GM18505 (cell line): ENCODE results near the gene FGF1.

Experiments used
- ATAC-seq: cut with Tn5 transposase; IDR thresholded peaks from one replicate; pipeline ENCODE4 v1.9.1; 2021; ENCODE audit not compliant: unreplicated experiment
- POLR2A ChIP-seq: IDR thresholded peaks from 4 replicates; pipeline ENCODE4 v1.6.1; 2011; ENCODE audit warnings: borderline replicate concordance; ENCODE audit not compliant: insufficient read depth, insufficient read length; ENCODE audit errors: extremely low read depth

Gene FGF1

DNA sequence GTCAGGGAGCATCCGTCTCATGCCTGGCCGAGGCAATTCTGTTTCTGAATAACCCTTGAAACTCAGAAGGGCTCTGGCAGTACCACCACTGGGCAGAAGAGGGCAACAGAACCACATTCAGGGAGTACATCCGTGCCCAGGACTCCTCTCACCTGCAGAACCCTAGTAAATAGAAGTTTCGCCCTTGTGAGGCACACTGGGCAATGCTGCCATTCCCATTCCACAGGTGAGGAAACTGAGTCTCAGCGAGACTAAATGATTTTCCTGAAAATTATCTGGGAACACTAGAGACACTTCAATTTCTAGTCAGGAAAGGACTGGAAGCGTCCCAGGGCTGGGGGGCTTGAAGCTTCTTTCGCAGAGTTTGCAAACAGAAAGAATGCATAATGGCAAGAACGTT is 74.7 kb downstream of the FGF1 start:
- no peak for TF ChIP-seq POLR2A
- ATAC-seq, result no peak

DNA sequence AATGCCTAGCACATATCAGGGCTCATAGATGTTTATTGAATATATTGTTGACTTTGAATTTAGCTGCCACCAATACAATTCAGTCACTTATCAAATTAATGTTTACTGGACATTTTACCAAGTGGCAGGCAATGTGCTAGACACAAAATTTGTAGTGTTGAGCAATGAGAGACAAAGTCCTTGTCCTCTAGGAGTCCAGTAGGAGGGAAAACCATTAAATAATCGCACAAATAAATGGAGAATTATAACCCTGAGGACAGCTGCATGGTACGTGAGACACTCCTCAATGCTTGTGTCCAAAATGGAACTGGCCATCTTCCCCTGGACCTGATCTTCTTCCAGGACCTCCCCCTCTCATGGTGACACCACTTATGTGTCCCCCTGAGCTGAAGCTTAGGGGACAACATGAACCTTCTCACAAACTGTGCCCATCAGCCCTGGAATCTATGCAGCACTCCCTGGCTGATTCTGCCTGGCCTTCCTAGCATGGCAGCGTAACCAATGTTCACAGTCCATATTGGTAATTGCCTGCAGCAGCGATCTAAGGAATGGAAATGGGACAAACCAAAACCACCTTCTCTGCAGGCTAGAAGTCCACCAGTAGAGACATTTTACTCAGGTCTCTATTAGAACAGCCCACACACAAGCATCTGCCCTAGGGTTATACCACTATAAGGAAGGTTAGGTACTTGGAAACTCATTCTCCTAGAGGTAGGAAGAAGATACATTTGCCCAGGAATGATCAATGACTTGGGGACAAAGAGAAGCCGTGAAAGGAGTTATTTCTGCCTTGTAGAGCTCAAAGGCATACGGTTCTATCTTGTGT is 75.5 kb downstream of the FGF1 start:
- no peak for TF ChIP-seq POLR2A
- ATAC-seq, result no peak

- no peak for ATAC-seq
- no peak for TF ChIP-seq POLR2A
These were observed 76.7 kb downstream of the FGF1 start for GRCh38 chr5:142609142-142609541.

DNA sequence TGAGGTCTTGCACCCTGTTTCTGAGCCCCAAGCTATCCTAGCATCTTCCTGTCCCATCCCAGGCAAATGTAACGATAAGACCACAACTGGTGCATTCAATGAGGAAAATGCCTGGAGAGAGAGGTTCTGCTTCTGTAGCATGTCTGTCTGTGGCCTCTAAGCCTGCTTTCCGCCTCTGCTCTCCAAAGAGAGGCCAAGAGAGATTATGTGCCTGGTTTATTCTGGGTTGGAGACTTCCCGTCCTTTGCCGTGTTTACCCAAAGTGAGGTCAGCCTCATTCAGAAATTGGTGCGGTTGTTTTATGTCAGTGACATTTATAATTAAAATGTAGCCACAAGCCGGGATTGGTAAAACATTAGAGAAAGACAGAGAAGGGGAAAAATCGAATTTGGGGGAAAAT is 77.8 kb downstream of the FGF1 start:
- TF ChIP-seq POLR2A, result no peak
- no peak for ATAC-seq

DNA sequence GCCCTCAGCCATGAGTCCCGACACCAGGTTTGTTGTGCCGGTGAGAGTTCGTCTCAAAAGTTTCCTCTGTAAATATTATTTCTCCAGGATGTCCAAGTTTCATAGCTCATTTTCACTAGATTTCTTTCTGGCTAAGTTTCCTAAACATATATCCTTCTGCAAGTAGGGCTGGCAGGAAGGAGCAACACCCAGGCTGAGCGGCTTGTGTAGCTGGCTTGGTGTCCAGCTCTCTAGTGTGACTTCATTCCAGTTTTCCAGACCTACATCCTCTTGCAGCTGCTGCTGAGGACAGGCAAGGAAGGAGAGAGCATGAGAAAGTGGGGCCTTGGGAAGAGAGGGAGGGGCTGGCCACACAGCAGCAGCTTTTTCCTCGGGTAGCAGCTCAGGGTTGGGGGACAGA is 80.3 kb downstream of the FGF1 start:
- ATAC-seq, result no peak
- TF ChIP-seq POLR2A, result no peak

DNA sequence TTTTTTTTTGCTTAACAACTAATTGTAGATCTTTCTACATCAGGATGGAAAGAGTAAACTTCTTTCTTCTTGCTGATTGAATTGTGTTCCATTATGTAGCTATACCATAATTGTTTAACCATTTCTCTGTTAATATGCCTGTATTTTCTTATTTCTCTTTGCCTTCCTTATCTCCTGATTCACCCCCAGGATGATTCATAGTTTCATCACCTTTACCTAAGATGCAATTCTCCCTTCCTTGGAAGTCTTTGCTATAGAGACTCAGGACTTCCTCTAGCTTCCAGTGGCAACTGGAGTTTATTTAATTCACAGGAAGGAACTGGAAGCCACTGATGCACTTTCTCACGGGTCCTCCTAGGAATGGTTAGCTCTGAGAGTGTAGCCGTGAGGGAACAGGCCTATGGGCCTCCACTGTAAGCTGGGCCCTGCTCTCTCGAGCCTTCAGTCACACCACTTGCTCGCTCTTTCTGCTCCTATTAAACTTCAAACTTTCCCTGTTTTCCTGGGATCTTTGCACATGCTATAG is 83.1 kb downstream of the FGF1 start:
- no peak for TF ChIP-seq POLR2A
- ATAC-seq, result no peak

DNA sequence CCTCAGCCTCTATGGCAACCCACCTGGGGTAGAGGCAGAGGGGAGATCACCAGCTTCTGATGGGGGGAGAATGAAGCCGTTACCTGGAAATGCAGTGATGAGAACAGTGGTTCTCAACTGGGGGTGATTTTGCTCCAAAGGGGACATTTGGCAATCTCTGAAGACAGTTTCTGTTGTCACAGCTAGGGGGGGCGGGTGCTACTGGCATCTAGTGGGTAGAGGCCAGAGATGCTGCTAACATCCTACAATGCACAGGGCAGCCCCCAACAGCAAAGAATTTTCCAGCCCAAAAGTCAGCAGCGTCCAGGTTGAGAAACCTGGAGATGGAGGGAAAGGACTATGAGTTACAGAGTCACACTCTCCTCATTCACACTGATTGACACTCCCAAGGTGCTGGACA is 84.5 kb downstream of the FGF1 start:
- no peak for TF ChIP-seq POLR2A

GRCh38 chr5:142600611-142601358 is 85.1 kb downstream of the FGF1 start:
- no peak for ATAC-seq
- TF ChIP-seq POLR2A, result no peak

More for the DNA sequence above, 84.5 kb downstream of the FGF1 start:
- ATAC-seq, result no peak

- ATAC-seq, result no peak
- no peak for TF ChIP-seq POLR2A
These were observed 85.8 kb downstream of the FGF1 start for GRCh38 chr5:142600092-142600491.

- TF ChIP-seq POLR2A, result no peak
- ATAC-seq, result no peak
These were observed 87.6 kb downstream of the FGF1 start for GRCh38 chr5:142598338-142598700.

- ATAC-seq, result no peak
- TF ChIP-seq POLR2A, result no peak
These were observed 88.1 kb downstream of the FGF1 start for GRCh38 chr5:142597546-142598337.

- no peak for TF ChIP-seq POLR2A
- ATAC-seq, result no peak
These were observed 88.9 kb downstream of the FGF1 start for GRCh38 chr5:142597025-142597424.

GRCh38 chr5:142592365-142592764 is 93.5 kb downstream of the FGF1 start:
- ATAC-seq, result no peak
- no peak for TF ChIP-seq POLR2A
